Mesendoderm (in vitro differentiated cells): Measurements from ENCODE around the gene ABHD17A.
A peak's percentile ranks its signal among the peaks of the same experiment; 100 is the strongest.

Source experiments
- DNase-seq: peaks from one replicate; pipeline ENCODE4 v3.0.0; 2013
- H2AK5ac ChIP-seq: 2 replicates; pipeline ENCODE4 v1.6.1; 2013; ENCODE audit warnings: low read length, inconsistent platforms
- H2BK120ac ChIP-seq: 2 replicates; pipeline ENCODE4 v1.6.1; 2013; ENCODE audit warnings: low read depth, mild to moderate bottlenecking, low read length, moderate library complexity, mixed read lengths
- H2BK15ac ChIP-seq: replicated peaks from 2 replicates; pipeline ENCODE4 v1.6.1; 2013; ENCODE audit warnings: low read depth, mild to moderate bottlenecking, moderate library complexity
- H2BK5ac ChIP-seq: 2 replicates; pipeline ENCODE4 v1.6.1; 2013; ENCODE audit warnings: low read length, inconsistent platforms
- H3K18ac ChIP-seq: 2 replicates; pipeline ENCODE4 v1.6.1; 2013; ENCODE audit warnings: mild to moderate bottlenecking, low read length, mixed read lengths
- H3K23ac ChIP-seq: one replicate; pipeline ENCODE4 v1.6.1; 2013; ENCODE audit warnings: low read length
- H3K27ac ChIP-seq: 2 replicates; pipeline ENCODE4 v1.5.1; 2013; ENCODE audit warnings: low read depth, mild to moderate bottlenecking, inconsistent platforms, low read length, moderate library complexity
- H3K27me3 ChIP-seq: 2 replicates; pipeline ENCODE4 v1.6.1; 2013; ENCODE audit warnings: low read length, control low read depth, mild to moderate bottlenecking, inconsistent platforms; ENCODE audit not compliant: insufficient read depth, poor library complexity
- H3K36me3 ChIP-seq: 2 replicates; pipeline ENCODE4 v1.6.1; 2013; ENCODE audit warnings: low read length, inconsistent platforms; ENCODE audit not compliant: control insufficient read depth, insufficient read depth
- H3K4ac ChIP-seq: one replicate; pipeline ENCODE4 v1.6.1; 2013; ENCODE audit warnings: low read depth, mild to moderate bottlenecking, low read length, moderate library complexity
- H3K4me1 ChIP-seq: 2 replicates; pipeline ENCODE4 v1.6.1; 2013; ENCODE audit warnings: low read depth, low read length, inconsistent platforms; ENCODE audit not compliant: control insufficient read depth
- H3K4me2 ChIP-seq: 2 replicates; pipeline ENCODE4 v1.6.1; 2013; ENCODE audit warnings: low read length
- H3K4me3 ChIP-seq: 2 replicates; pipeline ENCODE4 v1.5.1; 2013; ENCODE audit warnings: mild to moderate bottlenecking, low read length
- H3K56ac ChIP-seq: one replicate; pipeline ENCODE4 v1.6.1; 2013; ENCODE audit warnings: low read length
- H3K79me1 ChIP-seq: 2 replicates; pipeline ENCODE4 v1.6.1; 2013; ENCODE audit warnings: low read length, inconsistent platforms
- H3K79me2 ChIP-seq: 2 replicates; pipeline ENCODE4 v1.6.1; 2013; ENCODE audit warnings: mild to moderate bottlenecking, low read length; ENCODE audit not compliant: control insufficient read depth, insufficient read depth
- H3K9ac ChIP-seq: 2 replicates; pipeline ENCODE4 v1.6.1; 2013; ENCODE audit warnings: low read length, inconsistent platforms
- H4K5ac ChIP-seq: one replicate; pipeline ENCODE4 v1.6.1; 2013; ENCODE audit warnings: low read length
- H4K8ac ChIP-seq: one replicate; pipeline ENCODE4 v1.6.1; 2013; ENCODE audit warnings: low read depth, mild to moderate bottlenecking, control low read depth, low read length, moderate library complexity
- WGBS: extraction: QIAGEN DNeasy Blood & Tissue Kit; methylation state at CpG from one replicate; pipeline ENCODE4 v1.1.7; 2013; ENCODE audit warnings: low lambda C conversion rate, missing lambda C conversion rate; ENCODE audit not compliant: insufficient coverage; ENCODE audit errors: extremely low coverage; 5-methylcytosine and 5-hydroxymethylcytosine counted together

The ABHD17A gene

DNA sequence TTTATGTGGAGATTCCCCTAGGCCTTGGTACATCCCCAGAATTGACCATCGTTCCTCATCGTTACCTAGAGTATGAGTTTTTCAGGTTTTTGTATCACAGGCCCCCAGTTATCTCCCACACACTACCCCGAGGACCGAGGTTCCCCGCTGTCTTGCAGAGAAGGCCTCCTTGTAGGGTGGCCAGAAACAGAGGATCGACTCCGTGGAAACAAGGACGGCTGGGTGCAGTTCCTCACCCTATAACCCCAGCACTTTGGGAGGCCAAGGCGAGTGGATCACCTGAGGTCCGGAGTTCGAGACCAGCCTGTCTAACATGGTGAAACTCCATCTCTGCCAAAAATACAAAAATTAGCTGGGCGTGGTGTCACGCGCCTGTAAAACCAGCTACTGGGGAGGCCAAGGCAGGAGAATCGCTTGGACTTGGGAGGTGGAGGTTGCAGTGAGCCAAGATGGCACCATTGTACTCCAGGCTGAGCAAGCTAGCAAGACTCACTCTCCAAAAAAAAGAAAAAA is 20.6 kb upstream of the ABHD17A start:
- Histone ChIP-seq H3K79me1 (peaks cover 13% of the 10 kb centered on the region), H2BK120ac (no peak overlapping the region), H2BK15ac (no peak overlapping the region), H3K4ac (peak overlapping the region; percentile 44), H4K5ac (no peak overlapping the region), H3K9ac (peak overlapping the region; percentile 93), H3K4me1 (no peaks in the 10 kb centered on the region), H3K36me3 (peaks cover 1% of the 10 kb centered on the region), H2AK5ac (no peak overlapping the region), H3K79me2 (peaks cover 40% of the 10 kb centered on the region), H3K23ac (peak overlapping the region; percentile 1), H3K56ac (peak overlapping the region; percentile 93), H3K27ac (no peak overlapping the region), H2BK5ac (no peak overlapping the region), H3K4me3 (peak overlapping the region; percentile 73), H4K8ac (no peak overlapping the region), H3K4me2 (peak overlapping the region; percentile 78), H3K18ac (no peak overlapping the region), H3K27me3 (no peaks in the 10 kb centered on the region)
- DNase-seq: no peak
- no CpG with 5 or more reads among the region's 15 CpGs for WGBS

- Histone ChIP-seq H2BK120ac (no peak within 1 kb of the TSS), H3K4me2 (peak within 1 kb of the TSS; percentile 78), H3K79me1 (peaks cover 13% of the 10 kb centered on the region), H4K5ac (no peak within 1 kb of the TSS), H3K79me2 (peaks cover 37% of the 10 kb centered on the region), H3K56ac (peak within 1 kb of the TSS; percentile 93), H3K27me3 (no peaks in the 10 kb centered on the region), H4K8ac (no peak within 1 kb of the TSS), H3K27ac (peak within 1 kb of the TSS; percentile 91), H2AK5ac (no peak within 1 kb of the TSS), H3K36me3 (peaks cover 1% of the 10 kb centered on the region), H2BK15ac (no peak within 1 kb of the TSS), H3K18ac (peak within 1 kb of the TSS; percentile 69), H2BK5ac (no peak within 1 kb of the TSS), H3K4ac (peak within 1 kb of the TSS; percentile 44), H3K4me1 (no peaks in the 10 kb centered on the region), H3K9ac (peak within 1 kb of the TSS; percentile 93), H3K23ac (peak within 1 kb of the TSS; percentile 66), H3K4me3 (peak within 1 kb of the TSS; percentile 73)
- no CpG with 5 or more reads among the region's 92 CpGs for WGBS
- peak; percentile 100 for DNase-seq
Observed at GRCh38 chr19:1905110-1905862, 20.0 kb upstream of the ABHD17A start, which contains the start of the genes ADAT3 and SCAMP4. ADAT3 (plus strand) TSS chr19:1905399; CDS start chr19:1912048, 6,649 bp downstream. SCAMP4 (plus strand) TSS chr19:1905399; CDS start chr19:1915020, 9,621 bp downstream.

GRCh38 chr19:1904860-1905109 is 19.5 kb upstream of the ABHD17A start:
- H2BK120ac ChIP-seq: no peak overlapping the region
- H2BK5ac ChIP-seq: no peak overlapping the region
- H3K79me1 ChIP-seq: peaks cover 11% of the 10 kb centered on the region
- peak overlapping the region; percentile 19 for H3K4ac ChIP-seq
- no peak overlapping the region for H3K4me3 ChIP-seq
- no peaks in the 10 kb centered on the region for H3K4me1 ChIP-seq
- H4K8ac ChIP-seq: no peak overlapping the region
- no peaks in the 10 kb centered on the region for H3K27me3 ChIP-seq
- no peak for DNase-seq
- no peak overlapping the region for H2BK15ac ChIP-seq
- H3K9ac ChIP-seq: peak overlapping the region; percentile 76
- no CpG with 5 or more reads among the region's 8 CpGs for WGBS
- peaks cover 32% of the 10 kb centered on the region for H3K79me2 ChIP-seq
- H4K5ac ChIP-seq: no peak overlapping the region
- peak overlapping the region; percentile 91 for H3K56ac ChIP-seq
- H3K36me3 ChIP-seq: peaks cover 1% of the 10 kb centered on the region
- H3K23ac ChIP-seq: no peak overlapping the region
- no peak overlapping the region for H3K18ac ChIP-seq
- H3K4me2 ChIP-seq: peak overlapping the region; percentile 75
- no peak overlapping the region for H2AK5ac ChIP-seq
- H3K27ac ChIP-seq: peak overlapping the region; percentile 91

- Histone ChIP-seq H2BK5ac (no peak overlapping the region), H3K4me1 (no peaks in the 10 kb centered on the region), H4K8ac (no peak overlapping the region), H3K27ac (no peak overlapping the region), H3K4ac (no peak overlapping the region), H3K23ac (no peak overlapping the region), H3K4me2 (no peak overlapping the region), H3K79me2 (peaks cover 17% of the 10 kb centered on the region), H3K56ac (no peak overlapping the region), H3K9ac (no peak overlapping the region), H3K18ac (no peak overlapping the region), H2AK5ac (no peak overlapping the region), H3K36me3 (no peaks in the 10 kb centered on the region), H2BK15ac (no peak overlapping the region), H3K79me1 (peaks cover 4% of the 10 kb centered on the region), H4K5ac (no peak overlapping the region), H3K27me3 (no peaks in the 10 kb centered on the region), H3K4me3 (no peak overlapping the region), H2BK120ac (no peak overlapping the region)
- no CpG with 5 or more reads among the region's 6 CpGs for WGBS
- no peak for DNase-seq
Observed at GRCh38 chr19:1902923-1903322, 17.6 kb upstream of the ABHD17A start.

- Histone ChIP-seq H3K18ac (no peak overlapping the region), H3K79me2 (peaks cover 8% of the 10 kb centered on the region), H3K36me3 (no peaks in the 10 kb centered on the region), H4K5ac (no peak overlapping the region), H2BK15ac (no peak overlapping the region), H3K27me3 (no peaks in the 10 kb centered on the region), H3K9ac (no peak overlapping the region), H3K4me2 (no peak overlapping the region), H2BK120ac (no peak overlapping the region), H4K8ac (no peak overlapping the region), H3K79me1 (peaks cover 4% of the 10 kb centered on the region), H2BK5ac (no peak overlapping the region), H3K4me3 (no peak overlapping the region), H3K23ac (no peak overlapping the region), H3K4ac (no peak overlapping the region), H3K27ac (no peak overlapping the region), H2AK5ac (no peak overlapping the region), H3K4me1 (no peaks in the 10 kb centered on the region), H3K56ac (no peak overlapping the region)
- no CpG with 5 or more reads among the region's 16 CpGs for WGBS
- no peak for DNase-seq
Observed at GRCh38 chr19:1901940-1902404, 16.7 kb upstream of the ABHD17A start.
